ENCODE measurements around the gene TIMM44.
A peak's percentile ranks its signal among the peaks of the same experiment; 100 is the strongest.

Gene TIMM44

DNA sequence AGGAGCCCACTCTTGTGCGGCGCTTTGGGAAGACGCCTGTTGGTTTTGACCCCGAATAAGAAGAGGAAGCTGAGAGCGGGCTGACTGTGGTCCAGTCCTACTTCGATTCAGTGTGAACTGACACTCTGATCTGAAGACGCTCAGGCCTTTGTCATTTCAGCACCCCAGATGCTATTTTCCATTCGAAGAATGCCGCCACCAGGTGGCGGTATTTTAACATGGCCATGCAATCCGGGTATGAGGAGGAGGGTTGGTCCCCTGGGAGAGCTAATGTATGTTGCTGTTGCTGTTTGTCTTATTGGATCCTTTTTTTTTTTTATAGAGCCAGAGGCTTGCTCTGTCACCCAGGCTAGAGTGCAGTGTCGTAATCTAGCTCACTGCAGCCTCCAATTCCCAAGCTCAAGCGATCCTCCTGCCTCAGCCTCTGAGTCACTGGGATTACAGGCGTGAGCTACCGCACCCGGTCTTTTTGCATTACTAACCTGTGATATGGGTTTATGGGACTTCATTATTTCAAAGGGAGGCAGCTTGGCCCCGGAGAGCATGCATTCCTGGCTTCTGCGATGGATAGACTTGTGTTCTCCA, 803 bp upstream of the TIMM44 start:
- peak; percentile 78 for DNase-seq (ENCODE audit: low spot score)

DNA sequence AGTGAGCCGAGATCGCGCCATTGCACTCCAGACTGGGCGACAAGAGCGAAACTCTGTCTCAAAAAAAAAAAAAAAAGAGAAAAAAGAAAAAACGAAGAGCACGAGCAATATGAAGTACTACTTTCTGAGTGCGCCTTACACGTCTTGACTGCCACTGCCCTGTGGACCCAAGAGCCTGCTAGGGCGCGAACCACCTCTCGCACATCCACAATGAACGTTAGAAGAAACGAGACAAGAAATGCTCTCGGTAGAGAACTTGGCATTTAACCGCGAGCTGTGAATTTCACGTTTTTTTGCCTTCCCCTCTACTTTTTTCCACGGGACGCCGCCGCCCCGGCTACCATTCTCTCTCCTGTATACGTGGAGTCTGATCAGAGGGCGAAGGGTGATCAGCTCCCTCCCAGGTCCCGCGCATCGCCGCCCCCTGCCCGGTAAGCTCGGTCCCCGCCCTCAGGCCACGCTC, 454 bp downstream of the TIMM44 start:
- DNase-seq (ENCODE audit: low spot score): no peak

DNA sequence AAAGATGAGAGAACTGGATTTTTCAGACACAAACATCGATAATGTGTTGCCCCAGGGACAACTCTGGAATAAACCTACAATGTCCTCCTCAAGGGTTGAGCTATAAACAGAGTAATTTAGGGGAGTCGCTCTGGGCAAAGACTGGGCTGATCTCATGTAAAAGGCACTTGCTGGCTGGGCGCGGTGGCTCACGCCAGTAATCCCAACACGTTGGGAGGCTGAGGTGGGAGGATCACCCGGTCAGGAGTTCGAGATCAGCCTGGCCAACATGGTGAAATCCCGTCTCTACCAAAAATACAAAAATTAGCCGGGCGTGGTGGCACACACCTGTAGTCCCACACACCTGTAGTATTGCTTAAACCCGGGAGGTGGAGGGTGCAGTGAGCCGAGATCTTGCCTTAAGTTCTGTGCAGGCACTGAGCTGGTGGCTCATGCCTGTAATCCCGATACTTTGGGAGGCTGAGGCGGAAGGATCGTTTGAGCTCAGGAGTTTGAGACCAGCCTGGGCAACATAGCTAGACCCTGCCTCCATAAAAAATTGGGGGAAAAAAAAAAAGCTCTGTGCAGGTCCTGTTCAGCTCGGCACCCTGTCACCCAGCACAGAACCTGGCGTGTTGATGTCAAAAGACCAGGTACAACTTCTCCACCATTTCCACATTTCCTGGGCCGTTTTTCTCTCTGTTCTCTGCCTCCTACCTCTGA, 1.4 kb downstream of the TIMM44 start:
- no peak for DNase-seq (ENCODE audit: low spot score)

DNA sequence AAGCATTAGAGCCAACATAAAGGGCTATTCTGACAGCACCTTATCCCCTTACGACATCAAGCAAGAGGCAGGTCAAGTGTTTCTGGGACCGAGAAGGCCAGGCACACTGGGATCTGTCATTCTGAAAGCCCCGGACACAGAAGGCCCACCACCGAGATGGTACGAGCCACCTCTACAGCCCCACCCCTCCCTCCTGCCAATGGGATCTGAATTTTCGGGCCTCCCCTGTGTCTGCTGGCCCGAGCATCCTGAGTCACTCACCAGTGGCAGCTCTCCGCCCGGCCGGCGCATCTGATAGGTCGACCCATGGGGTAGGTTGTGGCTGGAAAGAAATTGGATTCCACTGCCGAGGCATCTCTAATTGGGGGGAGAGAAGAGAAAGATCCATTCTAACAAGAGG, 2.6 kb downstream of the TIMM44 start:
- DNase-seq (ENCODE audit: low spot score): no peak

DNA sequence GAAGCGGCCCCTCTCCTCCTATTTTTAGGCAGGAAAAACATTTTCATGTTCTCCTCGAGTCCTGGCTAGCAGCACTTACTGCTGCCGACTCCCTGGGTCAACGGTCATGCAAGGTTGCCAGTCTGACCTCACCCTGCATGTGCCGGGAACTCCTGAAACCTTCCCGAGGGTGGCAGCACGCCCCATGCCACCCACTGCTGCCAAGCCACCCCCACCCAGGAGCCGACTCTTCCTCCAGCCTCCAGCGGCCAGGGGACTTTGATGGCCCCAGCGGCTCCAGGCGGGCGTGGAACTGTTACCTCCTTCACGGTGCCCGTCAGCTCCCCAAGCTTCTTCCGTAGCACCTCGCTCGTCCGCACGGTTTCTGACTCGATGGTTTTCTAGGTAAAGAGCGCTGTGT, 8.7 kb downstream of the TIMM44 start:
- no peak for DNase-seq (ENCODE audit: low spot score)

DNA sequence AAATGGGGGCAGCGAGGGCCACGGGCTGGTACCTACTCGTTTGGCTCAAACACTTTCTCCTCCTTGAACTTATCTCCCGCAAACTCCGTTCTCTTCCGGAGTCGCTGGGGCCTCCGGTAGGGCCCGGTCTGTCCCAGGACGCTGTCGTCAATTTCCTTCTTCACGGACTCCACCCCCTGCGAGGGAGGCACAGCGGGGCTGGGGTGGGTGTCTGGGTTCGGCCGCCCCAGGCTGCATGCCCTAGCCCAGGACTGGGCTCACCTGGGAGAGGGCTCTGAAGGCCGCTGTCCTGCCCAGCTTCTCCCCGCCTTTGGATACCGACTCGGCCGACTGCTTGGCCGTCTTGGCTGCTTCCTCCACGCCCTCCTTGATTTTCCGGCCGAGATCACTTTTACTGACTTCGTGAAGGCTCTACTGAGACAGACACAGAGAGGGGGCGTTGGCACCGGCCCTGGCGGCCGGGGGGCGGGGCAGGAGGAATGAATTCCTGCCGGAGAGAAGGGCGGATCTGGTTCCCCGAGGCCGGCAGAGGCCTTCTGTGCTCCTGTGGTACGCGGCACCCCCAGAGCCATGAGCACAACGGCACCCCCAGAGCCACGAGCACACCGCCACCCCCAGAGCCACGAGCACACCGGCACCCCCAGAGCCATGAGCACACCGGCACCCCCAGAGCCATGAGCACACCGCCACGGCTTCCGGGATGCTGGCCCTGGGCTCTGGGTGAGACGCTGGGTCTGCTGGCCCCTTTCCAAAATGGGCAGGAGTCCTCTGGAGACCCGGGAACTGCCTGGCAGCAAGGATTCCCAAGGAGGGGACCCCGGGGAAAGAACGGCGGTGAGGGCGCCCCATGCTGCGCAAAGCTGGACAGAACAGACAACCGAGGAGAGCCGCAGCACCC, 9.4 kb downstream of the TIMM44 start:
- DNase-seq (ENCODE audit: low spot score): no peak

DNA sequence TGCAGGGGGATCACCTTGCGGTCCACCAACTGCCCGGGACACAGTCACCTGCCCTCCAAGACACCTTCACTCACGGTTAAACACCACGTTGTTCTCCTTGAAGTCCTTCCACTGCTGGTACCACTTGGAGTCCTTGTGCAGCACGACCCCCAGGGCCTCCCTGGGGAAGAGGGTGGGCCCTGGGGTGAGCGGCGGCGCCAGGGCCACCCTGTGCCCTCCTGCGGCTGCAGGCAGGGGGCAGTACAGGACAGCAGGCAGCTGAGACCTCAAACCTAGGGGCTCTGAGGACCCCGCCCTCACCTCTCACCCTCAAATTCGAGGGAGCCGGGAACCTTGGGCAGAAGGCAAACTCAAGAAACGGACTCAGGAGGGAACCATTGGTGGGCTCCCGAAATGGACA, 10.1 kb downstream of the TIMM44 start:
- no peak for DNase-seq (ENCODE audit: low spot score)

DNA sequence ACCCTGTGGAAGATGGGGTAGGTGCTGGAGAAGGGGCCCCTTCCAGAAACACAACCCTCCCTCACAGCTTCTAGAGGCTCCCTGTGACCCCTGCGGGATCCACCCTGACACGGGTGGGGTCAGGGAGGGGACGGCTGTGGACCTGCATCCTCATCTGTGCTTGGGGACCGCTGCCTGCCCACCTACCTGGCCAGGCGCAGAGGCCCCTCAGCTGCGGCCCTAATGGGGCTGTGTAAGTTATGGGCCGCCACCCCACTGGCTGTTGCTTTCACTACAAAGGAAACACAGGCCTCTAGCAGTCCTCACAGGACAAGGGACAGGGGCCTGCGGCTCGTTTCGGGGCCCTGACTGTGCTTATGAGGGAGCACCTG, 10.6 kb downstream of the TIMM44 start:
- no peak for DNase-seq (ENCODE audit: low spot score)

DNA sequence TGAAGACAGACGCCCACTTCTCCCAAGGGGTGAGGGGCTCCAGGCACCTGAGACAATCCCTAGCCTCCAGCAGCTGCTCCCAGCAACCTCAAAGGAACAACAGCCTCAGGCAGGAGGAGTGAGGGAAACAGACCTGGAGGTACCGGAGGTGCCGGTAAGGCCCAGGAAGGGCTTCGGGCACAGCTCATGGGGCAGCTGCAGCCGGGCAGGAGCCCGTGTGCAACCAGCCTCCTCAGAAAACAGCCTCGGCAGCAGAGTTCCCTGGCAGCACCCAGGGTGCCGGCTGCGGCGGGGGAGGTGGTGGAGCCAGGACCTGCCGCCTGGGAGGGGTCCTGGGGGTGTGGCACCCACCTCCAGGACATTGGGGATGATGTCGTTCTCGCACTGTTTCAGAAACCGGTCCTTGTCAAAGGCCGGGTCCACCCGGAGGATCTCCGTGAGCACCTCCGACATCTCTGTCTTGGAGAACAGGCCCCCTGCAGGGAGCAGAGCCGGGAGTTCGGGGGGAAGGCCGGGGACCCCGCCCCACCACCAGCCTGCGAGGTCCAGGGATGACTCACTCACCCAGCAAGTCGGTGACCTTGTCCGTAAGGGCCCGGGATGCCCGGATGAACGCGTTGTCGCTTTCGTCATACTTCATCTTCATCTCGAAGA, 11.1 kb downstream of the TIMM44 start:
- no peak for DNase-seq (ENCODE audit: low spot score)

DNA sequence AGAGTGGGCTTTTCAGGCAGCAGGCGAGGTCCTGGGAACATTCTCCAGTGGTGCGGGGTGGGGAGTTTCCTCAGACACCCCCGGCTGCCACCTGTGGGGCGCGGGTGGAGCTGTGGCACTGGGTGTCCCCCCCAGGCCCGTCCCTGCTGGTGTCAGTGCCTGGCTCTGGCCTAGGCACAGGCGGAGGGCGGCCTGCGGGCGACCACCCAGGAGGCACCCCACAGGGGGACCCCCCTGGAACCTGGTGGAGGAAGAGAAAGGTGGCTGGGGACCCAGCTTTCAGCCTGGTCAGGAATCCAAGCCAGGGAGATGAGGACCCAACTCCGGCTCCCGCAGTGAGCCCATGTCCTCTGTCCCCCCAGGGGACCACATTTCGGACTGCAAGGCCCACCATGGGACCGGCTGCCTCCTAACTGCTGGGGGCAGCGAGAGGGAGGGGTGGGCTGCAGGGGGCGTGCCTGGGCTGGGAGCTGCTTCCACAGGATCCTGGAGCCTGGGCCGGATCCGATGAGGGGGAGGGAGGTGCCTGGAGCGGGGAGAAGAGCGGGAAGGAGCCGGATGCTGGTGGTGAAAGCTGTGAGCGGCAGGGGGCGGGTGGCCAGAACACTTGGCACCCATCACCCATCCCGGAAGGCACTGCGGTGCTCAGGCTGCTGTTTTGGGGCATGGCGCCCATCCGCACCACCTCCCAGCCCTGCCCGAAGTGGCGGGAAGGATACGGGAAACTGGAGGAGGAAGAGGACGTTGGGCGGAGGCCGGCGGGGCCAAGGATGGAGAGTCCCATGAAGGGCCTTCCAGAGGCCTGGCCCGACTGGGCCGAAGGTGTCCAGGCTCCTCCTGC, 12.0 kb downstream of the TIMM44 start:
- no peak for DNase-seq (ENCODE audit: low spot score)

DNA sequence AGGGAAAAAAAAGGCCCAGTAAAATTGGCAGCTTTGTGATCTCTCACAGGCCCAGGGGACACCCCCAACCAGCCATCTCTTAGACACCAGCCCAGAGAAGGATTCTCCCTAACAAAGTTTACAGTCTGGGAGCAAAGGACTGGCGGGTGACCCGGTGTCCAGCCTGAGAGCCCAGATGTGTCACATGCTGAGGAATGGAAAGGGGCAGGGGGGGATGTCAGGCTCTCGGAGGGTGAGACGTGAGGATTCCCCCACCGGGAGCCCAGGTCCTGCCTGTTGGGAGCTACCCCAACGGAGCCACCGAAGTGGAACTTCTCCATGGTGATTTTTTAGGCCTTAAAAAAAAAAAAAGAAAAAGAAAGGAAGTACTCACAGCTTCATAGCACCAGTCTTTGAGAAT, 12.7 kb downstream of the TIMM44 start:
- DNase-seq (ENCODE audit: low spot score): no peak

DNA sequence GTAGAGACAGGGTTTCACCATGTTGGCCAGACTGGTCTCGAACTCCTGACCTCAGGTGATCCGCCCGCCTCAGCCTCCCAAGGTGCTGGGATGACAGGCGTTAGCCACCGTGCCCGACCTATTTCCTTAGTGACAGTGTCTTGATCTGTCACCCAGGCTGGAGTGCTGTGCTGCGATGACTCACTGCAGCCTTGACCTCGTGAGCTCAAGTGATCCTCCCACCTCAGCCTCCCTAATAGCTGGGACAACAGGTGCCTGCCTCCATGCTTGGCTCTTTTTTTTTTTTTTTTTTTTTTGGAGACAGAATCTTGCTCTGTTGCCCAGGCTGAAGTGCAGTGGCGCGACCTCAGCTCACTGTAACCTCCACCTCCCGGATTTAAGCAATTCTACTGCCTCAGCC, 13.4 kb downstream of the TIMM44 start:
- peak; percentile 16 for DNase-seq (ENCODE audit: low spot score)

DNA sequence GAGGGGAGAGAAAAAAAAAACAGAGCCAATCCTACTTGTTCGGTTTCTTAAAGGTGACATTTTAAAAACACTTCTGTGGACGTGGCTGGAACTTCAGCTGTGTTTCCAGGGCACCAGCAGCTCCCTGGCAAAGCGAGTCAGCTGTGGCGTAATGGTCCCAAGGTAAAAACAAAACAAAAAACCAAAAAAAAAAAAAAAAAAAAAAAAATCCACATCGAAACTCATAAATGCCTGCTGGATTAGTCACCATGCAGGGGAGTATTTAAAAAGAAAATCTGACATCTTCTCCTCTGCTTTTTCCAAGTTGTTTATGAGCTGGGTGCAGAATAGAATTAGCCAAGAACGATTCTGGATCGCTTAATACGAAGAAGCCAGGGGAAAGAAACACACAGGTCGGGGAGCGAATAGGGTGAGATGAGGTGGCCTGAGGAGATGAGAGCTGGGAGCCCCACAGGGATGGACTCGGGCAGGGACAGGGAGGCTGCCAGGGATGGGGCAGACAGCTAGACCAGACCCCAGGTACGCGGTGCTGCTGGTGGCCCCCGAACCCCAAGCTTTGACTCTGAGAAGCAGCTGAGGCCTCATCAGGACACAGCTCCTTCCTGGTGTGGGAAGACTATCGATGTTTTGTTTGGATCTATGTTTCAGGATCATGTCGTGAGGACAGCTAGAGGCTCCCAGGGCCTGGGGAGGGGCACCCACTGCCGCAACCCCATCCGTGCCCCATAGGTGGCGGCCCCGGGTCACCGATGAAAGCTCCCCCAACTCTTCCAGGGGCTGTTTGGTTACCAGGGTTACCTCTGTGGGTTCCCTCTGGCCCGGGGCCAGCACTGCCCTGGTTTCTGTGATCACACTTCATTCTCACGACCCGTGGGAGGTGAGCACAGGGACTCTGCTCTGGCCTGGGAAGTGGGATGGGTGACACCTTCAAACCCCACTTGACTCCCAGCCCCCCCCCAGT, 14.4 kb downstream of the TIMM44 start:
- peak; percentile 54 for DNase-seq (ENCODE audit: low spot score)

DNA sequence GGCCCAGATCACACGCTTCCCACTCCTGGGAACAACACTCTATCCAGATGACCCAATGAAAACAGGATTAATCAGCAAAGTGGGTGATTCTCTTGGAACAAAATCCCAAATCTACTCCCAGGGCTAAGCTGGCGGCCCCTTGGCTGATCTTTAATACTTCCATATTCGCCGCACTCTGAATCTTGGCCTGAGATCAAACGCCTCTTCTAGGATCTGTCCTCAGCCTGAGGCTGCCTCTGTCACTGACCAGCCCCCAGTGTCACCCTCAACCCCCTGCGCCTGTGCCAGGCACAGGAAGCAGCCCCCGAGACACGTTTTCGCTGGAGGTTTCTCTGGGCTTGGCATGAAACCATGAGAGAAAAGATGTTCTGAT, 15.1 kb downstream of the TIMM44 start:
- DNase-seq (ENCODE audit: low spot score): no peak

DNA sequence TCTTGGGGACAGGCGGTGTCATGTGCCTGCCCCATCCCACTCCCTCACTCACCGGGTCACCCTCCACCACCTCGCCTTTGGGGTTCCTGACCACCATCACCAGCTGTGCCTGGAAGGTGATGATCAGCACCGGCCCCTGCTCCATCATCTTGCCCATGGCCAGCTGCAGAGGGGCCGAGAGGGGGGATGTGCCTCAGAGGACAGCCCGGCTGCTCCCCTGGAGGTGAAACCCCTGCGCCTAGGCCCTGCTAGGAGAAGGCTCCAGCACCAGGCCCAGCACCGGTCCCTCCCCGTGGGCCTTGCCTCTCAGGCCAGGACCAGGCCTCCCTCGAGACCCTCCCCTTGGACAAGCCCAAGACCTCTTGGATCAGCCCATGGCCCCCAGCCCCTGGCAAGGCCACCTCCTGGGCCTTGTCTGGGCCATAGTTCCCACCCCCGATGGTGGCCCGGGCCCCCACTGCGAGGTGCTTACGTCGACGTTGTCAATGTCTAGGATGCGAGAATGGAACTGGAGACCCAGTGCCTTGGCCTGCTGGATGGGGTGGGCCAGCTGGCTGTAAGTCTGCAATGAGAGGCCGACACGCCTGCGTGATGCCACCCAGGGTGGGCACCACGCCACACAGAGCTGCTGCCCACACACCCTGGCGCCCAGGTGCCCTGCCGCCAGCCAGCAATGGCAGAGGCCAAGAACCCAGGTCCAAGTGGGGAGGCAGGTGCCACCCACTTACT, 15.7 kb downstream of the TIMM44 start:
- no peak for DNase-seq (ENCODE audit: low spot score)

DNA sequence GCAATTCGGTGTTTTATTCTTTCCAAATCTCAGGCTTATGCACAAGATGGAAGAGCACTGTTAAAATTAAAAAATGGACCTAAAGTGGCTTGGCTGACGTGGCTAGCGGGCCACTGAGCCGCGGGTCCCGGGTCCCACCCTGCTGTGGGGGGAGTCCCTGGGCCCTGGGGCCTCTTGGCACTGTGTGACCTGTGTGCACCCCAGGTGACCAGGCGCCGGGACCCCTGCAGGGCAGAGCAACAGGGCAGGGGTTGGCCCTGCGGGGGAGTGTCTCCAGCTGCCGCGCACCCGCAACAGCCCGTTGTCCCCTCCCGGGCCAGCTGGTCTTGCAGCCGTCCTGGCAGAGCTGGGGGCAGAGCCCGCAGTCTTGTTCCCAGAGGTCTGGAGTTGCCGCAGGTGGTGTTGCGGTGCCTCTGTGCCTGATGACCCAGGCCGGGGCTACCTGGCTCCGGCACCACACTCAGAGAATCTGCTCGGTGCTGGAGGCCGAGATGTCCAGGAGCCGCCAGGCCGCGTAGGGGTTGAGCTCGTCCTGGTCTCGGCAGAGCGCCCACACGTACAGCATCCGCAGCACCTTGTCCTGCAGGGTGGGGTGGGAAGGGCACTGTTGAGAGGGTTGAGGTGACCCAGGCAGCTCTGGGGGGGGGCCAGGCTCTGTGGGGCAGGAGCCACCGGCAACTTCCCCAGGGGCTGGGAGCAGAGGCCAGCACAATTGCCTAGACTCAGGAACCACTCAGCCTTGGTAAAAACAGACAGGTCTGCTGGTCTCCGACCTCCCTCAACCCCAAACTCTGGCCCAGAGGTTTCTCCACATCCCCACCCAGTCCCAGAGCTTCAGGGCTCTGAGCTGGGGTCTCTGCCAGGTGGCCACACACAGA, 16.5 kb downstream of the TIMM44 start:
- no peak for DNase-seq (ENCODE audit: low spot score)

DNA sequence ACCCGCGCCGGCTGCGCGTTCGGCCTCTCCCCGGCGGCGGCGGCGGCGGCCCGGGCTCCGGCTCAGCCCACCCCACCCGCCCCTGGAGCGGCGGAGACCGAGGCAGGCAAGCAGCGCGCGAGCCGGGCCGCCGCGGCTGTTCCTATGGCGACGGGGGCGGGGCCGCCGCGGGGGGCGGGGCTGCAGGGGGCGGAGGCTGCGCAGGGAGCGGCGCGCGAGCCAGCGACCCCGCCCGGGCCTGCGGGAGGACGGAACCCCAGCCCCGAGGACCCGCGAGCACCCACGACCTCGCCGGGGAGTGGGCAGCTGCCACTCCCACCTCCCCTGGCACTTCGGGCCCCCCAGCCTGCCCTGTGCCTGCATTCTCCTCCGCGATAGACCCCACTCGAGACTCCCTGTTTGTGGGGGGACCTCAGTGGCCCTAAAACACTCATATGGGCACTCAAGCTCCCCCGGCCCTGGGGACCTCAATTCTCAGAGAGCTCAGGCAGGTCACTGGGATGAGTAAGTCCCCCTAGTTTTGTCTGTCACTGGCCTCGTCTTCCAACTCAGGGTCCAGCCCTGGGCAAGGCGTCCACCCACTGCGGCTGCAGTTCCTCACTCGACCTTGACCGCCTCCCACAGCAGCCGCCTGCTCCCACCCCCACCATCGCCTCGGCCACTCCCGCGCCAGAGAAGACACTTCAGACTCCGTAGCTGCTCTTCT, 17.3 kb downstream of the TIMM44 start, which contains the start of gene CTXN1:
Gene CTXN1, minus strand, starts transcription at position 115 of the 706 bp plus-strand sequence. CDS start 597 bp downstream, outside the sequence.
- peak; percentile 72 for DNase-seq (ENCODE audit: low spot score)

Measured in LoVo (cell line).